Measurements from ENCODE around the gene PLEKHA7.
"Not testable (repeated sequence)": the region's sequence is repeated elsewhere in the genome, so short reads cannot be mapped to it uniquely, and the experiment has no call there.

The PLEKHA7 gene

GRCh38 chr11:16973338-16973964, 40.8 kb downstream of the PLEKHA7 start:
- DNase-seq = no peak

- DNase-seq = no peak
Observed at GRCh38 chr11:16969010-16969999, 44.9 kb downstream of the PLEKHA7 start.

GRCh38 chr11:16968196-16968595, 46.0 kb downstream of the PLEKHA7 start:
- DNase-seq = no peak

- no peak for DNase-seq
Observed at GRCh38 chr11:16966930-16967671, 47.1 kb downstream of the PLEKHA7 start.

GRCh38 chr11:16964501-16964900, 49.7 kb downstream of the PLEKHA7 start:
- DNase-seq = no peak

GRCh38 chr11:16963316-16963876, 50.8 kb downstream of the PLEKHA7 start:
- DNase-seq = no peak

GRCh38 chr11:16962589-16962988, 51.6 kb downstream of the PLEKHA7 start:
- not testable (repeated sequence) for DNase-seq

- DNase-seq = no peak
Observed at GRCh38 chr11:16962146-16962545, 52.1 kb downstream of the PLEKHA7 start.

GRCh38 chr11:16960250-16960649, 54.0 kb downstream of the PLEKHA7 start:
- DNase-seq = no peak

- DNase-seq = no peak
Observed at GRCh38 chr11:16959602-16960001, 54.6 kb downstream of the PLEKHA7 start.

- DNase-seq = no peak
Observed at GRCh38 chr11:16958833-16959232, 55.4 kb downstream of the PLEKHA7 start.

- no peak for DNase-seq
Observed at GRCh38 chr11:16956538-16957153, 57.6 kb downstream of the PLEKHA7 start.

GRCh38 chr11:16953663-16954062, 60.6 kb downstream of the PLEKHA7 start:
- no peak for DNase-seq

- no peak for DNase-seq
Observed at GRCh38 chr11:16946477-16947282, 67.5 kb downstream of the PLEKHA7 start.

- DNase-seq = peak; percentile 35 to 47
Observed at GRCh38 chr11:16945671-16946469, 68.3 kb downstream of the PLEKHA7 start.

GRCh38 chr11:16942911-16943310, 71.3 kb downstream of the PLEKHA7 start:
- DNase-seq = no peak

GRCh38 chr11:16942342-16942741, 71.9 kb downstream of the PLEKHA7 start:
- no peak for DNase-seq

GRCh38 chr11:16941935-16942334, 72.3 kb downstream of the PLEKHA7 start:
- DNase-seq = no peak

- no peak for DNase-seq
Observed at GRCh38 chr11:16938061-16938460, 76.2 kb downstream of the PLEKHA7 start.

- DNase-seq = no peak
Observed at GRCh38 chr11:16936643-16937042, 77.6 kb downstream of the PLEKHA7 start.
